ENCODE measurements around the gene CAMK4. TPM values are rescaled to one million over a fixed set of nuclear protein-coding genes. Genes with fewer than 3 reads are reported as not detected.

The CAMK4 gene
- total RNA-seq, 1 experiment from 2014 or later = 6.3 TPM

DNA sequence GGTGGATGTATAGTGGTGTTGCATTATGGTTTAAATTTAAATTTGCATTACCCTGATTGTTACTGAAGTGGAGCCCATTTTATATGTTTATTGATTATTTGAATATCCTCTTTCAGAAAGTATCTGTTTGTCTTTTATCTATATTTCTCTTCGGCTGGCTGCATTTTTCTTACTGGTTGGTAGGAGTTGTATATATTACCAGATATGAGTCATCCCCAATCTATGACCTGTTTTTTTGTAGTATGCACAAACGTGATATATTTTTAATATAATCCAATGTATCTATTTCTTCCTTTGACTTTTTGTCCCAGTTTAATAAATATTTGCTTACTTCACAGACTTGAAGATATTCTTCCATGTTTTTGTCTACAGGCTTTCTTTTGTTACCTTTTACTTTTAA is 29.3 kb upstream of the CAMK4 start:
- no peaks in the 10 kb centered on the region; the same call in 1 of the 2 replicates for H3K4me1 ChIP-seq (ENCODE audit: insufficient read depth, low read length)
- no peaks in the 10 kb centered on the region for H3K36me3 Mint-ChIP-seq (ENCODE audit: insufficient read depth in 1 of 3, low read depth in 3 of 3)
- no peak overlapping the region for H2BK120ac ChIP-seq (ENCODE audit: low read depth, low read length, poor library complexity, severe bottlenecking)
- no peak overlapping the region for H3K14ac ChIP-seq (ENCODE audit: insufficient read depth, low read length)
- no peak overlapping the region for H2AK5ac ChIP-seq (ENCODE audit: insufficient read length, low read length)
- no peaks in the 10 kb centered on the region for H3K79me1 ChIP-seq (ENCODE audit: insufficient read depth, low read depth, low read length, poor library complexity, severe bottlenecking)
- H3T11ph ChIP-seq (ENCODE audit: low read length) = no peak overlapping the region
- no peaks in the 10 kb centered on the region for H3K9me3 Mint-ChIP-seq
- peaks cover 9 to 13% of the 10 kb centered on the region in 2 experiments for H3K4me1 Mint-ChIP-seq
- no peak overlapping the region for H2AFZ ChIP-seq (ENCODE audit: low read length)
- no peak overlapping the region for H4K91ac ChIP-seq (ENCODE audit: insufficient read length, low read depth, low read length)
- no peaks in the 10 kb centered on the region for H3K27me3 Mint-ChIP-seq (ENCODE audit: low read depth)
- no peak overlapping the region for H3K27ac ChIP-seq (ENCODE audit: insufficient read length, low read depth, low read length)
- H3K9me3 ChIP-seq (ENCODE audit: control insufficient read depth, low read depth, low read length) = no peaks in the 10 kb centered on the region
- no peak overlapping the region for H3K56ac ChIP-seq (ENCODE audit: insufficient read length, low read depth, low read length)
- DNase-seq = no peak
- H3K27ac Mint-ChIP-seq = no peak overlapping the region
- H4K20me1 ChIP-seq (ENCODE audit: control insufficient read depth, insufficient read depth, insufficient read length) = no peaks in the 10 kb centered on the region
- H3K18ac ChIP-seq (ENCODE audit: insufficient read length, low read depth, low read length) = no peak overlapping the region
- no peak overlapping the region for H2BK15ac ChIP-seq (ENCODE audit: low read depth, low read length)
- H3K27me3 ChIP-seq (ENCODE audit: insufficient read depth, low read length) = no peaks in the 10 kb centered on the region; the same call in 1 of the 2 replicates
- no peak overlapping the region for H4K8ac ChIP-seq (replicated peaks; ENCODE audit: insufficient read length, low read depth, low read length)
- no peak overlapping the region for H4K5ac ChIP-seq (ENCODE audit: insufficient read length, low read depth, low read length)
- WGBS (ENCODE audit: extremely low coverage, insufficient read length, low lambda C conversion rate) = no CpG with 5 or more reads among the region's 2 CpGs
- no peak overlapping the region for H3K4me3 Mint-ChIP-seq
- no peak overlapping the region for H3K4ac ChIP-seq (ENCODE audit: low read depth, low read length)
- H3K9ac ChIP-seq (ENCODE audit: extremely low read depth, insufficient read length, low read length) = no peak overlapping the region
- no peak overlapping the region for H2BK12ac ChIP-seq (ENCODE audit: insufficient read length, low read depth, low read length)
- H3K79me2 ChIP-seq (ENCODE audit: insufficient read depth, low read length) = no peaks in the 10 kb centered on the region
- H3K4me2 ChIP-seq (ENCODE audit: insufficient read depth, insufficient read length, low read length) = no peak overlapping the region
- H2BK5ac ChIP-seq (ENCODE audit: insufficient read length, low read length) = no peak overlapping the region
- H2BK20ac ChIP-seq (ENCODE audit: low read depth, low read length, poor library complexity, severe bottlenecking) = no peak overlapping the region
- H3K23ac ChIP-seq (ENCODE audit: insufficient read length, low read depth, low read length) = no peak overlapping the region
- H3K23me2 ChIP-seq (ENCODE audit: insufficient read length, low read depth, low read length, poor library complexity, severe bottlenecking) = no peaks in the 10 kb centered on the region
- TF ChIP-seq, protein P1, sequence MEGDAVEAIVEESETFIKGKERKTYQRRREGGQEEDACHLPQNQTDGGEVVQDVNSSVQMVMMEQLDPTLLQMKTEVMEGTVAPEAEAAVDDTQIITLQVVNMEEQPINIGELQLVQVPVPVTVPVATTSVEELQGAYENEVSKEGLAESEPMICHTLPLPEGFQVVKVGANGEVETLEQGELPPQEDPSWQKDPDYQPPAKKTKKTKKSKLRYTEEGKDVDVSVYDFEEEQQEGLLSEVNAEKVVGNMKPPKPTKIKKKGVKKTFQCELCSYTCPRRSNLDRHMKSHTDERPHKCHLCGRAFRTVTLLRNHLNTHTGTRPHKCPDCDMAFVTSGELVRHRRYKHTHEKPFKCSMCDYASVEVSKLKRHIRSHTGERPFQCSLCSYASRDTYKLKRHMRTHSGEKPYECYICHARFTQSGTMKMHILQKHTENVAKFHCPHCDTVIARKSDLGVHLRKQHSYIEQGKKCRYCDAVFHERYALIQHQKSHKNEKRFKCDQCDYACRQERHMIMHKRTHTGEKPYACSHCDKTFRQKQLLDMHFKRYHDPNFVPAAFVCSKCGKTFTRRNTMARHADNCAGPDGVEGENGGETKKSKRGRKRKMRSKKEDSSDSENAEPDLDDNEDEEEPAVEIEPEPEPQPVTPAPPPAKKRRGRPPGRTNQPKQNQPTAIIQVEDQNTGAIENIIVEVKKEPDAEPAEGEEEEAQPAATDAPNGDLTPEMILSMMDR (conservative IDR thresholded peaks at IDR 0.05) = no peak
